Kidney (tissue), 14 donors: ENCODE data around the gene SUGCT. TPM values are rescaled to one million over a fixed set of nuclear protein-coding genes. Genes with fewer than 3 reads are reported as not detected.

ENCODE experiments used
- DNase-seq, 5 donors: peaks; one replicate each; pipeline ENCODE4 v3.0.0-alpha.2; 2013 to 2020
- FAIRE-seq: peaks from 2 replicates; lab custom pipeline; 2012; peaks lifted over from hg19 to GRCh38; lab: Jason Lieb, UNC
- H3K27ac ChIP-seq, 2 donors: one replicate each; pipeline ENCODE4 v1.7.0; 2013; ENCODE audit warnings: low read depth in 2 of 2, low read length in 2 of 2, inconsistent platforms in 1 of 2
- H3K27me3 ChIP-seq: one replicate; pipeline ENCODE4 v1.7.1; 2013; ENCODE audit warnings: low read length, inconsistent platforms; ENCODE audit not compliant: control insufficient read depth, insufficient read depth
- H3K36me3 ChIP-seq, 3 donors: one replicate each; pipeline versions ENCODE4 v1.7.0 to v1.7.1; 2013; ENCODE audit warnings: low read length in 3 of 3, control low read depth in 1 of 3, inconsistent platforms in 1 of 3; ENCODE audit not compliant: insufficient read depth in 3 of 3, control insufficient read depth in 2 of 3
- H3K4me1 ChIP-seq, 3 donors: one replicate each; pipeline versions ENCODE4 v1.7.0 to v1.7.1; 2013; ENCODE audit warnings: low read length in 3 of 3, inconsistent platforms in 1 of 3, low read depth in 1 of 3; ENCODE audit not compliant: control insufficient read depth in 2 of 3, insufficient read depth in 2 of 3
- H3K4me3 ChIP-seq, 3 donors: one replicate each; pipeline versions ENCODE4 v1.7.0 to v1.8.1; 2013; ENCODE audit warnings: low read length in 3 of 3, control low read depth in 1 of 3, inconsistent platforms in 1 of 3
- H3K9ac ChIP-seq, 3 donors: one replicate each; pipeline versions ENCODE4 v1.7.0 to v1.7.1; 2013; ENCODE audit warnings: low read length in 3 of 3, control low read depth in 1 of 3, inconsistent platforms in 1 of 3
- H3K9me3 ChIP-seq, 3 donors: one replicate each; pipeline versions ENCODE4 v1.7.0 to v1.7.1; 2013; ENCODE audit warnings: low read length in 3 of 3, control low read depth in 1 of 3, inconsistent platforms in 1 of 3; ENCODE audit not compliant: control insufficient read depth in 2 of 3, insufficient read depth in 1 of 3
- intact Hi-C: fragments of 100-400 bp; cut with DNase I; formaldehyde crosslinking; loops from one replicate; pipeline ENCODE4 v1.11.1; 2022
- polyA plus RNA-seq: library from polyadenylated mRNA; stranded (reverse); fragments of 350-450 nt; fragmentation: Illumina TruSeq; extraction: RNeasy Lipid Tissue Mini Kit (QIAGEN cat#74804); gene quantifications from one replicate; pipeline ENCODE4 v1.2.3, GENCODE V29; 2014; ENCODE audit warnings: low read depth, low replicate concordance; ENCODE audit not compliant: insufficient read depth
- total RNA-seq: library from RNA; stranded (reverse); fragmentation: NEBNext Ultra II Directional; extraction: Animal tissue kit (Norgen Biotek cat#: 25700); gene quantifications from one replicate; pipeline ENCODE4 v1.2.1, GENCODE V29; 2021
- TF ChIP-seq, protein P1 (sequence below): IDR thresholded peaks from 3 replicates; pipeline ENCODE4 v1.5.1; 2012; ENCODE audit warnings: mild to moderate bottlenecking, moderate library complexity, borderline replicate concordance; ENCODE audit not compliant: insufficient read depth; ENCODE audit errors: extremely low read depth
- donor health status: control.
- donor health status: control.
- donor health status: control.
- donor health status: control.
- donor health status: control.
- donor health status: DM: yes; HTN: yes; CAD: no.
- donor health status: Normal renal cell carcinoma (clear cell type).

SUGCT gene
- total and polyA plus RNA-seq, 2 donors from 2014 or later = 7.6 to 45.1 TPM

DNA sequence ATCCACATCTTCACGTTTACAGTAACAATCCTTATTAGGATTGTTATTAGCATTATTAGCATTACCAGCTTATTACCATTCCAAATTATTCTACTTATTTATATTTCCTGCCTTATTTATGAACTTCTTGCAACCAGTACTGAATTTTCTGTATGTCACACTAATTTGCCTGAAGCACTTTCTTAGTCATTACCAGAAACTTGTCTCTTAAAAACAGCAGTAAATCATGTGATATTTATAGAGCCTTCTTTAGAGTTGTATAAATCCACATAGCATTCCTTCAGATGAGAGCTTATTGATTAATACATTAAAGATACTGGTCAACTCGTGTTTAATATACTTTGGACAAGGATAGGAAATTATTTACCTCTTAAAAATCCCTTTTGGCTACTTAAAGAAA lies 618.6 kb downstream of the SUGCT start:
- DNase-seq (no peak), FAIRE-seq (no peak)
- no peak overlapping the region for H3K4me3 ChIP-seq

DNA sequence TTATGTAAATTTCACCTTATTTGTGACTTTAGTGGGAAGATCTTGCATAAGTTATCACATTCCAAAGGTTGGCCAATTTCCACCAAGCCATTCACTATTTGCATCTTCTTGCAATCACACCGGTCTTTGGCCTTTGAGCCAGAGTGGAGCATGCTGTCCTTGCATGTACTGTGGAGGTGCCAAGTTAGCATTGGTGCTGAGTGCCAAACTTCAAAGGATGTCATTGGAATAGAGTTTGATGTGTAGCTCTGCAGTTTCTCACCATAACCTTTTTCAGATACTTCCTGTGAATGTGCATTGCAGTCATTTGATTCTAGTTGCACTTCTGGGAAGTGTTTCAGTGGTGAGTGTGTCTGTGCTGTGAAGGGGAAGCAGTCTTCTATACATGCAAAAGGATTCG lies 620.6 kb downstream of the SUGCT start:
- DNase-seq (no peak), FAIRE-seq (no peak)
- Histone ChIP-seq H3K36me3 (no peaks in the 10 kb centered on the region), H3K9me3 (no peaks in the 10 kb centered on the region), H3K4me1 (peaks cover 0 to 5% (median 0%) of the 10 kb centered on the region in 3 donors), H3K27me3 (no peaks in the 10 kb centered on the region), H3K27ac (no peak overlapping the region), H3K9ac (no peak overlapping the region), H3K4me3 (no peak overlapping the region)
- TF ChIP-seq, protein P1, sequence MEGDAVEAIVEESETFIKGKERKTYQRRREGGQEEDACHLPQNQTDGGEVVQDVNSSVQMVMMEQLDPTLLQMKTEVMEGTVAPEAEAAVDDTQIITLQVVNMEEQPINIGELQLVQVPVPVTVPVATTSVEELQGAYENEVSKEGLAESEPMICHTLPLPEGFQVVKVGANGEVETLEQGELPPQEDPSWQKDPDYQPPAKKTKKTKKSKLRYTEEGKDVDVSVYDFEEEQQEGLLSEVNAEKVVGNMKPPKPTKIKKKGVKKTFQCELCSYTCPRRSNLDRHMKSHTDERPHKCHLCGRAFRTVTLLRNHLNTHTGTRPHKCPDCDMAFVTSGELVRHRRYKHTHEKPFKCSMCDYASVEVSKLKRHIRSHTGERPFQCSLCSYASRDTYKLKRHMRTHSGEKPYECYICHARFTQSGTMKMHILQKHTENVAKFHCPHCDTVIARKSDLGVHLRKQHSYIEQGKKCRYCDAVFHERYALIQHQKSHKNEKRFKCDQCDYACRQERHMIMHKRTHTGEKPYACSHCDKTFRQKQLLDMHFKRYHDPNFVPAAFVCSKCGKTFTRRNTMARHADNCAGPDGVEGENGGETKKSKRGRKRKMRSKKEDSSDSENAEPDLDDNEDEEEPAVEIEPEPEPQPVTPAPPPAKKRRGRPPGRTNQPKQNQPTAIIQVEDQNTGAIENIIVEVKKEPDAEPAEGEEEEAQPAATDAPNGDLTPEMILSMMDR = no peak
- intact Hi-C loops = no loop called here

More for the DNA sequence above, 618.6 kb downstream of the SUGCT start:
- TF ChIP-seq, protein P1 = no peak
- Histone ChIP-seq H3K9ac (no peak overlapping the region), H3K27me3 (no peaks in the 10 kb centered on the region), H3K36me3 (no peaks in the 10 kb centered on the region), H3K27ac (no peak overlapping the region), H3K9me3 (no peaks in the 10 kb centered on the region), H3K4me1 (peaks cover 0 to 5% (median 0%) of the 10 kb centered on the region in 3 donors)
- intact Hi-C loops = no loop called here

DNA sequence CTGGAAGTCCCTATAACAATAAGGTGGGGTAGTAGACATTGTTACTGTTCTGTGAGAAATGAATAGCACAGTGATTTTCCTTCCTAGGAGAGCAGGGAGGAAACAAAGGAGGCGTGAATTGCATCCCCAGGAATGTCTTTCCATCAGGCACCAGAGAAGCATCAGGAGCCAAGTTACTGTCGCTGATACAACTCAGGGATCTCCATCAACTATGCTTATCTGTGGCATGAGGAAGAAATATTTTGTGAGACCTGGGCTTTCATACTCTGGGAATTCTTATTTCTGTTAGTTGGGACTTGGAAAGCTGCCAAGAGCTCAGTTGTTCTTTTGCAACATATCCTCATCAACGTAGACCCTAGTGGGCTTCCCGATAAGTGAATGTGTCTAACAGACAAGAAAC lies 622.3 kb downstream of the SUGCT start:
- Histone ChIP-seq H3K4me1 (peaks cover 0 to 5% (median 0%) of the 10 kb centered on the region in 3 donors), H3K27me3 (no peaks in the 10 kb centered on the region), H3K9ac (no peak overlapping the region), H3K27ac (no peak overlapping the region), H3K4me3 (no peak overlapping the region), H3K36me3 (no peaks in the 10 kb centered on the region), H3K9me3 (no peaks in the 10 kb centered on the region)
- intact Hi-C loops = no loop called here
- FAIRE-seq (no peak), DNase-seq (no peak)
- TF ChIP-seq, protein P1 = no peak

DNA sequence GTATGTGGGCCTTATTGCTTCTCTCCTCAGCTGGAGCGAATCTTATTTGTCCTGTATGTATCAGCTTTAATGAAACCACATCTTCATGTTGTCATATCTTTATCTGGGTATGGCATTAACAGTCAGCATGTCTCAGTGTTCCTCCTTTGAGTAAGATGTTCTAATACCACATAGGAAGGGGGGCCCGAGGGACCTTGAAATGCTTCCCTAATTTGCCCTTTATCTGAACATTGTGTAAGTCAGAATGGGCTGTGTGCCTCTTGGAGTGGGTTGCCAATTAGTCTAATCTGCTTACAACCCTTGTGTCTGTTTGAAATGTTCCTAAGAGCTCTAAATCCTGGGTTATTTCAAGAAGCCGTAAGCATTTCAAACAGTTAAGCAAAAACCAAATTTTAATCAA lies 623.8 kb downstream of the SUGCT start:
- Histone ChIP-seq H3K9ac (no peak overlapping the region), H3K27me3 (no peaks in the 10 kb centered on the region), H3K4me3 (no peak overlapping the region), H3K36me3 (no peaks in the 10 kb centered on the region), H3K4me1 (peaks cover 0 to 5% (median 0%) of the 10 kb centered on the region in 3 donors), H3K9me3 (no peaks in the 10 kb centered on the region), H3K27ac (no peak overlapping the region)
- intact Hi-C loops = no loop called here
- TF ChIP-seq, protein P1 = no peak
- no peak for DNase-seq
- no peak for FAIRE-seq
